ENCODE measurements around the gene C3.

The C3 gene

GRCh38 chr19:6729573-6730152, 9.2 kb upstream of the C3 start:
- Histone ChIP-seq H3K27me3 (replicated peaks; ENCODE audit: control insufficient read depth, insufficient read depth, low read length) (no peaks in the 10 kb centered on the region), H3K4me3 (replicated peaks; ENCODE audit: low read depth, low read length) (no peak overlapping the region), H3K36me3 (ENCODE audit: control insufficient read depth, insufficient read depth, low read length) (peaks cover 18% of the 10 kb centered on the region)
- TF ChIP-seq, protein P1, sequence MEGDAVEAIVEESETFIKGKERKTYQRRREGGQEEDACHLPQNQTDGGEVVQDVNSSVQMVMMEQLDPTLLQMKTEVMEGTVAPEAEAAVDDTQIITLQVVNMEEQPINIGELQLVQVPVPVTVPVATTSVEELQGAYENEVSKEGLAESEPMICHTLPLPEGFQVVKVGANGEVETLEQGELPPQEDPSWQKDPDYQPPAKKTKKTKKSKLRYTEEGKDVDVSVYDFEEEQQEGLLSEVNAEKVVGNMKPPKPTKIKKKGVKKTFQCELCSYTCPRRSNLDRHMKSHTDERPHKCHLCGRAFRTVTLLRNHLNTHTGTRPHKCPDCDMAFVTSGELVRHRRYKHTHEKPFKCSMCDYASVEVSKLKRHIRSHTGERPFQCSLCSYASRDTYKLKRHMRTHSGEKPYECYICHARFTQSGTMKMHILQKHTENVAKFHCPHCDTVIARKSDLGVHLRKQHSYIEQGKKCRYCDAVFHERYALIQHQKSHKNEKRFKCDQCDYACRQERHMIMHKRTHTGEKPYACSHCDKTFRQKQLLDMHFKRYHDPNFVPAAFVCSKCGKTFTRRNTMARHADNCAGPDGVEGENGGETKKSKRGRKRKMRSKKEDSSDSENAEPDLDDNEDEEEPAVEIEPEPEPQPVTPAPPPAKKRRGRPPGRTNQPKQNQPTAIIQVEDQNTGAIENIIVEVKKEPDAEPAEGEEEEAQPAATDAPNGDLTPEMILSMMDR (IDR thresholded peaks at IDR 0.05; ENCODE audit: insufficient read depth, low read length, poor library complexity, severe bottlenecking) = no peak
- DNase-seq (ENCODE audit: extremely low read depth, insufficient read length) = no peak

- no peak for DNase-seq (ENCODE audit: extremely low read depth, insufficient read length)
- TF ChIP-seq, protein P1 (IDR thresholded peaks at IDR 0.05; ENCODE audit: insufficient read depth, low read length, poor library complexity, severe bottlenecking) = no peak
- H3K4me3 ChIP-seq (replicated peaks; ENCODE audit: low read depth, low read length) = no peak overlapping the region
Observed at GRCh38 chr19:6728346-6728745, 7.9 kb upstream of the C3 start.

GRCh38 chr19:6725513-6726231, 5.2 kb upstream of the C3 start:
- H3K27me3 ChIP-seq (replicated peaks; ENCODE audit: control insufficient read depth, insufficient read depth, low read length) = no peaks in the 10 kb centered on the region
- no peak overlapping the region for H3K4me3 ChIP-seq (replicated peaks; ENCODE audit: low read depth, low read length)
- no peak for DNase-seq (ENCODE audit: extremely low read depth, insufficient read length)
- TF ChIP-seq, protein P1 (IDR thresholded peaks at IDR 0.05; ENCODE audit: insufficient read depth, low read length, poor library complexity, severe bottlenecking) = no peak
- H3K36me3 ChIP-seq (ENCODE audit: control insufficient read depth, insufficient read depth, low read length) = no peaks in the 10 kb centered on the region; the same call in none of the 2 replicates

More at GRCh38 chr19:6728346-6728745, 7.9 kb upstream of the C3 start:
- Histone ChIP-seq H3K36me3 (ENCODE audit: control insufficient read depth, insufficient read depth, low read length) (peaks cover 15% of the 10 kb centered on the region), H3K27me3 (replicated peaks; ENCODE audit: control insufficient read depth, insufficient read depth, low read length) (no peaks in the 10 kb centered on the region)

GRCh38 chr19:6724631-6725492, 4.4 kb upstream of the C3 start:
- no peaks in the 10 kb centered on the region for H3K27me3 ChIP-seq (replicated peaks; ENCODE audit: control insufficient read depth, insufficient read depth, low read length)
- TF ChIP-seq, protein P1 (IDR thresholded peaks at IDR 0.05; ENCODE audit: insufficient read depth, low read length, poor library complexity, severe bottlenecking) = no peak
- no peaks in the 10 kb centered on the region; the same call in 1 of the 2 replicates for H3K36me3 ChIP-seq (ENCODE audit: control insufficient read depth, insufficient read depth, low read length)
- H3K4me3 ChIP-seq (replicated peaks; ENCODE audit: low read depth, low read length) = no peak overlapping the region
- no peak for DNase-seq (ENCODE audit: extremely low read depth, insufficient read length)

DNA sequence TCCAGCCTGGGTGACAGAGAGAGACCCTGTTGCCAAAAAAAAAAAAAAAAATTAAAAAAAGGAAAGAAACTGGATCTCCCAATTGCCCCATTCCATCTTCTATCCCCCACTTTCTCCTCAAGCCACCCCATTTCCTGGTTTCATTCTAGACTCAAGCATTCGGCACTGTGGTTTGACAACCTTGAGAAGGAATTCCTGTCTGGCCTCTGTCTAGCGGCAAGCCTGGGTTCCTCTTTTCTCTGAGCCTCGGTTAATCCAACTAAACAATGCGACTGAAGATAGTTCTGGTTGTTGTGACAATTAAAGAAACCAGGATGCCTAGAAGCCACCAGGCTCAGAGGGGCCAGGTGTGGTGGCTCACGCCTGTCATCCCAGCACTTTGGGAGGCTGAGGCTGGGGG, 3.3 kb upstream of the C3 start:
- Histone ChIP-seq H3K4me3 (replicated peaks; ENCODE audit: low read depth, low read length) (no peak overlapping the region), H3K27me3 (replicated peaks; ENCODE audit: control insufficient read depth, insufficient read depth, low read length) (no peaks in the 10 kb centered on the region), H3K36me3 (ENCODE audit: control insufficient read depth, insufficient read depth, low read length) (no peaks in the 10 kb centered on the region)
- TF ChIP-seq, protein P1 (IDR thresholded peaks at IDR 0.05; ENCODE audit: insufficient read depth, low read length, poor library complexity, severe bottlenecking) = no peak
- DNase-seq (ENCODE audit: extremely low read depth, insufficient read length) = no peak

All from GM06990 (cell line).